Renal cortical epithelial cell (primary cell): ENCODE results near the gene LRRC2. TPM values are rescaled to one million over a fixed set of nuclear protein-coding genes. Genes with fewer than 3 reads are reported as not detected.
"Not testable (repeated sequence)": the region's sequence is repeated elsewhere in the genome, so short reads cannot be mapped to it uniquely, and the experiment has no call there.

Experiments
- DNase-seq: peaks from one replicate; pipeline ENCODE4 v3.0.0-alpha.2; 2011; ENCODE audit warnings: low read depth
- total RNA-seq: library from RNA; depleted of rRNA; stranded (reverse); fragments of >200 nt; gene quantifications from 2 replicates; pipeline ENCODE4 v1.2.3, GENCODE V29; 2014

The LRRC2 gene
- total RNA-seq, 1 donor from 2014 or later: 0.45 TPM

DNA sequence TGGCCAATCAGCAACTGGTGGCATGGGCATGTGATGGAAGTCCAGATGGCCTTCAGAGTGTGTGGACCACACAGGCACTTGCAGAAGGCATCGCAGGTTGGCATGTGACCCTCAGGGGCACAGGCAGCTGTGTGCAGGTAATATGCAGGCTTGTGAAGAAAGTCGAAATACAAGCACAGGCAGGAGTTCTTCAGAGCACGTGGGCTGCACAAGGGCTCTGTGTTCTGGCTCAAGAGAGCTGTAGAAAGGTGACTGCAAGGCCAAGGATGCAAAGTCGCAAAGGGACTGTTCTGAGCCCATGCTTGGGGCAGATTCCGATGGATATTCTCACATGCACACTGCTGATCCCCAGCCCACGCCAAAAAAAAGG, 8.3 kb downstream of the LRRC2 start:
- DNase-seq: no peak

DNA sequence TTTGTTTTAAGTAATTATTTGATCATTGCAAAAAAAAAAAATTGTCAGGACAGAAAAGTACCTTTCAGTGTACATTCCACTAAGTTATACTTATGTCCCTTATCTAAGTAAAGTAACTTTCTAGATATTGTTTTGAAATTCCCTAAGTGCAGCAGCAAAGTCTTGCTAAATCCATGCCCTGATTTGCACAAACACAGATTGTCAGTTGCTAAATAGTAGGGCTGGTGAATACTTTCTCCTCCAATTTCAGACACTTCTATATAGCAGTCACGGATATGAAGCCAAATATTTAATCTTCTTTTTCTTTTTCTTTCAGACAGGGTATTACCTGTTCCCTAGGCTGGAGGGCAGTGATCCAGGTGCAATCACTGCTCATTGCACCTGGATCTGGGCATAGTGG, 12.9 kb downstream of the LRRC2 start:
- DNase-seq: no peak

DNA sequence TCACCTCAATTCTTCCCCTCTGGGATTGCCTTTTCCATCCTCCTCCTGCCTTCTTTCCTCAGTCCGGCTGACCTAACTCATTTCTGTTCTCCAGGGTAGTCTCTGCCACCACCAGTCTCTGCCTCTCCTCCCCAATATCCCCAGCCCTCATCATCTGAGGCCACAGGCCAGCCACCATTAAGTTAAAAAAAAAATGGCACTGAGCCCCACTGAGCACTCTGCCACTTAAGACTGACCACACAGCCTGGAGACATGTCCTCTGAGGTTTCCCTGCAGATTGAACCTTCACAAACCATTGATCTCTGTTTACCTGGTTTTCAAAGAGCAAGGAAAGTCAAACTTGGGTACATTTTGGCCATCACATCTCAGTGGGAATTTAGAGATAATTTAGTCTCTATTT, 13.6 kb downstream of the LRRC2 start:
- DNase-seq: no peak

DNA sequence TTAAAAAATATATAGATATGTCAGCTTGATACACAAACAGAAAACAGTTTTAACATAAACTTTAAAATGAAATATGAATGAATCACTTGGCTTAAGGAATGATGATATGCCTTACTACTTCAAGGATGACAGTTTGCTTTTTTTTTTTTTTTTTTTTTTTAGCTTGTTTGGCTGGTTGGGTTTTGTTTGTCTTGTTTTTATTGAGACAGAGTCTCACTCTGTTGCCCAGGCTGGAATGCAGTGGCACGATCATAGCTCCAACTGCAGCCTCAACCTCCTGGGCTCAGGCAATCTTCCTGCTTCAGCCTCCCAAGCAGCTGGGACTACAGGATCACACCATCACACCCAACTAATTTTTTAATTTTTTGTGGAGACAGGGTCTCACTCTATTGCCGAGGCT, 14.5 kb downstream of the LRRC2 start:
- no peak for DNase-seq

DNA sequence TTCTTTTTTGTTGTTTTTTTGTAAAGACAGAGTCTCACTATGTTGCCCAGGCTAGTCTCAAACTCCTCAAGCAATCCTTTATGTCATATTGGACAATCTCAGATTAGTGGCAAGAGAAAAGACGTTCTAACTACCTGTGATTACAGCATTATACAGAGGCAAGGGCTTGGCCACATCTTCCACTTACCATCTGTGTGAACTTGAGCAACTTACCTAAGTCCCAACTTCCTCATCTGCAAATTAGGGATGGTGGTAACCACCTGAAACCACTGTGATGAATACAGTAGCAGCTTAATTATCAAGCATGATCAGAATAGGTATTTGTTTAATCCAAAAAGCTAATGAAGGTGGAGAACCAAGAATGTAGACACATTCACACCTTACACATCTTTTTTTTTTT, 16.1 kb downstream of the LRRC2 start:
- no peak for DNase-seq

DNA sequence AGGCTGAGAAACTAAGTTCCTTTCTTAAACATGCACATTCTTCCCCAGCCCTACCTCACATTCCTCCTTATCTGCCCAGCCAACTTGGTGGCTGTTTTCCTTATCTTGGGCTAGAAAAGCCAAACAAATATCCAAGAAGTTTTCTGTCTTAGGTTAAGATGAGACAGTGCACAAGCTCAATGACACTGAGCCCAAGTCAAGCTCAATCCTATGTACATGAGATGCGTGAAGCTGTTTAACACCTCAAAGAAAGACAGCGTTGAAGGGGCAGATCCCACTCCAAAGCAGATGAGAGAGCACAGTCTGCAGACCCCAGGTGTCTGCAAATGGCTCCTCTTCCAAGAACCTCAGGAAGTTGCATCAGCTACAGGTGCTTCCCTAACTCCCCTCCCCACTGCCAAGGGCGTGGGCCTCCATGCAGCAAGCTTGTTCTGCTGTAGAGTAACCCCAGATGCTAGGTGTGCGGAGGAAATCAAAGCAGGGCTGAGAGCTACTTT, 16.6 kb downstream of the LRRC2 start:
- no peak for DNase-seq

DNA sequence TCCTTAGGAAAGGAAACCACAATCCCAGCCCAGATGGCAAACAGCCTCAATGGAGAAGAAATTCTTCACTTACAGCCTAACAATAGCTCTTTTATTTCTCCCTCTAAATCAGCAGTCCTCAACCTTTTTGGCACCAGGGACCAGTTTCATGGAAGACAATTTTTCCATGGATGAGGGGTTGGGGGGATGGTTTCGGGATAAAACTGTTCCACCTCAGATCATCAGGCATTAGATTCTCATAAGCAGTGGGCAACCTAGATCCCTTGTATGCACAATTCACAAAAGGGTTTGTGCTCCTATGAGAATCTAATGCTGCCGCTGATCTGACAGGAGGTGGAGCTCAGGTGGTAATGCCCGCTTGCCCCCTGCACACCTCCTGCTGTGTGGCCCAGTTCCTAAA, 17.5 kb downstream of the LRRC2 start:
- DNase-seq: not testable (repeated sequence)

DNA sequence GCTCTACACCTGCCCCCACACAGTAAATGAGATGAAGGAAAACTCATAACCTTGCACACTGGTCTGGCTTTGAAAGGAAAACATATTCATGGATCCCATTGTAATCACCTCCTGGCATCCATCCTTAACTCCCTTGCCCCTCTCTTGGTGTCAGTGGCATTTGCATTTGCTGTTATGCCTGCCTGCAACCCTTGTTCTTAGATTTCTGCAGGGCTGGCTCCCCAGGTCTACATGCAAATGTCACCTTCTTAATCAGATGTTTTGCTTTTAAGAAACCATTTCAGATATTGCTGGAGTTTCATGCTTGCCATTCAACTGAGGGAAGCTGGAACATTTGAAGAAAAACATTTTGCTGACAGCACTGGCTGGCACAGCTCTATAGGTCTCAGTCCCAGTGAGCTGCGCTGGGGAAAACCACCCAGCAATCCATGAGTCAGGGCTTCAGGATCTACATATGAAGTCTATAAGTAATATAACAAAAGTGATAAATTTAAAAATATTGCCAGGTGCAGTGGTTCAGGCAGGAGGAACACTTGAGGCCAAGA, 19.1 kb downstream of the LRRC2 start:
- no peak for DNase-seq

DNA sequence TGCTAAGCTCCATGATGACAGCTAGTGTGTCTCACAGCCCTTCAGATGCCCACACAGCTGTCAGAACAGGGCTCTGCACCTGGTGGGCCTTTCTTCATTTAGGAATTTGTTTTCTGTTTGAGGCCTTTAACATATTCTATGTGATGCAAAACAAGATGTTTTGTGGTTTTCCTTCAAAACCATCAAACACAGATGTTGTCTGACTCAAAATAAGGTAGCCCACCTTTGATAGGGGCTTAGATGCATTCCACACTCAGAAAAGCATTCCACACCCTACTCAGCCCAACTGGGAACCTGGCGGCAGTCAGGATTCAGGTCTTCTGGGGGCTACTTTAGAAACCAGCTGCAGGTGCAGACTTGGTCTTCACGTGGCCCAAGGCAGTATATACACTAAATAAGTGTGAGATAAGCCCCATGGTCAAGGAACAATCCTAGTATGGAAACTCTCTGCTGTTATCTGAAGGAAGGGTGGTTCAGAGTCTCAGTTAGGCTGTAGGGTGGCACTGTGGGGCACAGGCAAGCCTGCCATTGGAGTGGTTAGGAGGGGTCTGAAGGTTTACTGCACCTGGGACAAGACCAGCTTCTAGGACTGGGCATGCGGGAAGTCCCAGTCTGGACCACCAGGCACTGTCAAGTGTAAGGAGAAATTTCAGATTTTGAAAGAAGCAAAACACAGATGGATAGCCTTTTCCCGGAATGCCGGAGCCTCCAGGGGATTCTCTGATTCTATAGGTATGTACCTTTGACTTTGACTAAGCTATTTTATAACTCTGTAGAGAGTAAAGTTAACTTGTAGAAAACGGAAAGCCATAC, 20.1 kb downstream of the LRRC2 start:
- DNase-seq: no peak

DNA sequence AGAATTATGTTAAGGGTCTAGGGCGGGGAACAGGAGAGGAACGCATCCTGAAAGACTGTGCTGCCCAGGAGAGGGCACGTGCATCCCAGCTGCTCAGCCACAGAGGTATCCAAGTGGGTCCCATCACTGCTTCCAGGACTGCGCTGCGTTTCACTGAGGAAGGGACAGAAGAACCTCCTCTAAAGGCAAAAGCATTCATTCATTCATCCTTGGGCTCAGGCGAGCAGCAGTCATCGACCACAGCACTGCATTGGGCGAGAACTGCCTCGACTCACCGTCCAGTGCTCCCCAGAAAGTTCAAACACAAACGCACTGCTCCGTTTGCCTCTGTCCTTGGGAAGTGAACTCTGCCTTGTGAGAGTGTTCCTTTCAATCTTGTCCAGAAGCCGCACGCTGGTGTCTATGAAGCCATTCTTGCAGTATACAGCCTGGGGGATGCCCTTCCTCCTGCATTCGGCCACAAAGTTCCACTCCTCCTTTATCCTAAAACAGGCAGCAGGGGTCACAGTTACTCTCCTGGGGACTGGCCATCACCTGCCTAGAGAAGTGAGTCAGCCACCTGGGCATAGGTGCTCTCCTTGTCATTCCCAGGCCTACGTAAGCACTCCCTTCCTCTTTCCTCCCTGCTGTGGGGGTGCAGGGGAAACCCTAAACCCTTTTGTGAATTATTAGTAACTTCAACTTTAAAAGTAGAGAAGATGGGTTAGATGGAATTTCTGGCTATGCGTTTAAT, 21.2 kb downstream of the LRRC2 start:
- no peak for DNase-seq

DNA sequence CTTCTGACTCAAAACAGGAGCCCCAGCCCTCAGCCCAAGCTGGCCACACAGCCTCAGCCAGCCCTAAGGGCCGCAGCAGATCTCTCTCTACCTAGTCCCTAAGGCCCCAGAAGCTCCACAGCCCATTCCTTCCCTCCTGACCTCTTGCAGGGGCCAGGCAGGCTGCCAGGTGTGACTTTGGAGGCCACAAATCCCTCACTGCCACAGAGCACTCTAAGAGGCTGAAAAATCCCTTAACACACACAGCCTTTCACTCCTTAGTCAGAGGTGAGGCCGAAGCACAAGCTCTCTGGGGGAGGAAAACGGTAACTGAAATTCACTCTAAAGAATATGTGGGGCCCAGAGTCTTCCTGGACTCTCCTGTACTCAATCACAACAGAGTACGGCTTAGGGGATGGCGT, 23.3 kb downstream of the LRRC2 start:
- no peak for DNase-seq

DNA sequence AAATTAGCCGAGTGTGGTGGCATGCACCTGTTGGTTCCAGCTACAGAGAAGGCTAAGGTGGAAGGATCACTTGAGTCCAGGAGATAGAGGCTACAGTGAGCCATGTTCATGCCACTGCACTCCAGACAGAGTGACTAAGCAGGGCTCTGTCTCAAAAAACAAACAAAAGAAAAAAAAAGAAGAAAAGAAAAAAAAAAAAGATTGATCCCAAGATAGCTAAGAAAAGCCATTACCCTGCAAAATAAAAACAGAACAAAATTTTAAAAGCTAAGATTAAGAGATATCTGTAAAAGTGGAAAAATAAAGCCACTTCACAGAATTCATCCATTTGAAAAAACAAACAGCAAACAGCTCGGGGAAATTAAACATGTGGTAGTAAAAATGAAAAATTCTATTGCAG, 23.8 kb downstream of the LRRC2 start:
- DNase-seq: no peak

DNA sequence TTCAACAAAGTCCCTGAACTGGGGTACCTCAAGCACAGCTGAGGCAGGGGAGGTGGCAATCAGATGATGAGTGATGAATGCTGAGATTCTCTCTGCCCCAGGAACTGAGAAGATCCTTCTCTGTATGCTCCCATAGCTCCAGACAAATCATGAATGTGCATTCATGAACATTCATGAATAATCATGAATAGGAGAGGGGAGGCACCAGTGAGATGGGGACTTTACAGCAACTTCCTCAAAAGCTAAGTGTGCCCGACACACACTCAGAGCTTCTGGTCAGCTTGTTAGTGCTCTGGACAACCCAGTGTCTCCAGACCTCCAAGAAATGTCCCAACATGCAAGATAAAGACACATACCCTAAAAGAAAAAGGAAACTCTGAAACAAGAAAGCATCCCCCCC, 24.3 kb downstream of the LRRC2 start:
- no peak for DNase-seq

DNA sequence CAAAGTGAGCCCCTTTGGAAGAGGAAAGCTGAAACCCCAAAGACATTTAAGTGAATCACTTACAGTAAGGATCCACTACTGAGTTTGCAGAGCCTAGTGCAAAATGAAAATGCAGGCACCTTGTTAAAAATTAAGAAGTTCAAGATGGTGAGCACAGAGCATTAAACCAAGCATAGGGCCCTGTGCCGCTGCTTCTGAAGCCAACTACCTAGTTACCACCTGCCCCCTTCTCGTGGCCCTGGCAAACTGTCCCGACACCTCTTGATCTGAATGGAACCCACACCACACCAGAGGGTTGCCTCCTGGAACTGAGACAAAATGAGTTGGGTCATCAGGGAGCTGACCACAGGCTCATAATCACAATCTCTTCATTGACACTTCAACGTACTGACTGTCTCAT, 25.6 kb downstream of the LRRC2 start:
- no peak for DNase-seq

DNA sequence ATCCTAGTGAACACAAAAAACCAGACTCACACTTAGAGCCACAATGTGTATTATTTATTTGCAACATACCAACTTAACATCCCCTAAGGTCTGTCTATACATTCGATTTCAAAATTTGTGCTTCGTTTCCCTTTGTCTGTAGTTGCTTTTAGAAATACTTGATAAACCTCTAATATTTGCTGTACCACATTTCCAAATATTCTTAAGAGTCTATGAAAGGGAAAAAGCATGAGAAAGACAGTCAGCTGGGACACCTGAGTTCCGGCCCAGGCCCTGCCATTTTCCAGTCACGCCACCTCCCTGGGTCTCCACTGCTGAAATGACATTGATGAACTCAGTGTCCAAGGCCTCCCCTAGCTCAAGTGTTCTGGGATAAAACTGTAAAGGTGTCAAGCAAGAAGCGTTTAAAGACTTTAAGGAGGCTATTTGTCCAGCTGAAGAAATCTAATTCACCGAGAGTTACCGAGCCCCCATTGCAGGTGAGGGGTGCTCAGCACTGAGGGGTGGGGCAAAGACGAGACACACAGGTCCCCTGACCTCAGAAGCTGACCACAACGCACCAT, 26.6 kb downstream of the LRRC2 start:
- no peak for DNase-seq

DNA sequence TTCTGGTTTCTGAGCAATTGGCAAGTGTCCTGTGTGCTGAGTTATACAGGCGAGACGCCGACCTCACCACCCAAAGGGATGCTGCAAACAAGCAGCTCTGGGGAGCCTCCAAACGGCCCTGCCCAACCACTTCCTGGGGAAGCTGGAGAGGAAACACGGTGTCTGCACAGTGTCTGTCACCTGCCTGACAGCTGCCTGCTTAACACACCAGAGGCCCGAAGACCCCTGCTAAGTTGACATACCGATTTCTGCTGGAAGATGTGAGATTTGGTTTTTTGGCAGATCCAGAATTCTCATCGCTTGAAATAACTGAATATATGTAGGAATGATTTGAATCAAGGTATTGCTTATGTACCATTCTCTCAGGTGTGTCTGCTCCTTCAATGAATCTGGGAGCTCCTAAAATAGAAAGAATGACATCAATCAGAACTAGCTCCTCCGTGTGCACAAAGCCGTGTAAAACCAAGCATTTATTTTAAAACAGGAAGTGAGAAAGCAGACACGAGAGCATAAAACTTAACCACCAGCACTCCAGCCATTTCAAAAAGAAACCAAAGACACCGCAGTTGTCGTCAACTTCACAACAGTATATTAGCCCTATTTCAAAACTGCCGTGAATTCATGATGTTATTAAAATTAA, 27.2 kb downstream of the LRRC2 start:
- no peak for DNase-seq

DNA sequence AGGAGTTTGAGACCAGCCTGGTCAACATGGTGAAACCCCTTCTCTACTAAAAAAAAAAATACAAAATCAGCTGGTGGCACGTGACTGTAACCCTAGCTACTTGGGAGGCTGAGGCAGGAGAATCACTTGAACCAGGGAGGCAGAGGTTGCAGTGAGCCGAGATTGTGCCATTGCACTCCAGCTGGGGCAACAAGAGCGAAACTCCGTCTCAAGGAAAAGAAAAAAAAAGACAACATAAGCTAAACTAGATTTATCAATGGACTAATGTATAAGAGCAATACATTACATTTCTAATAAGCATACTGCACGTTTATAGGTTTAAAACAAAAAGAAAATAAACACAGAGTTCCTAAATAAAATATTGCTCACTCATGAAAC, 27.7 kb downstream of the LRRC2 start:
- DNase-seq: not testable (repeated sequence)

DNA sequence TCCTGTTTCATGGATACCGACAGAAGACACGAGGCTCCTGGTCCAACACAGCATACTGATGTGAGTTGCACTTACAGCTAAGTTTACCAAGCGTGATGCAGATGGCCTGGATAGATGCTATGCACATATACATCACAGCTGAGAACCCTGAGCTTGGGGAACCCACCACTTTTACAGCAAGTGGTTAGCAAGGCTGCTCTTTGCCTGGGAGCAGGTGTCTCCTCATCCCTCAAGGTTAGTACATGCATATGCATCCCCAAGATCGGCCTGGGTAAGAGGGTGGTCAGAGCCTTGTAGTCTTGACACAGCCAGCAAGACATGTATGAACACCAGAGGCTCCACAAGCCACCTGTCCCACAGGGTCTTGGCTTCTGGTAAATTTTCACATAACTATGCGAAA, 28.3 kb downstream of the LRRC2 start:
- no peak for DNase-seq

DNA sequence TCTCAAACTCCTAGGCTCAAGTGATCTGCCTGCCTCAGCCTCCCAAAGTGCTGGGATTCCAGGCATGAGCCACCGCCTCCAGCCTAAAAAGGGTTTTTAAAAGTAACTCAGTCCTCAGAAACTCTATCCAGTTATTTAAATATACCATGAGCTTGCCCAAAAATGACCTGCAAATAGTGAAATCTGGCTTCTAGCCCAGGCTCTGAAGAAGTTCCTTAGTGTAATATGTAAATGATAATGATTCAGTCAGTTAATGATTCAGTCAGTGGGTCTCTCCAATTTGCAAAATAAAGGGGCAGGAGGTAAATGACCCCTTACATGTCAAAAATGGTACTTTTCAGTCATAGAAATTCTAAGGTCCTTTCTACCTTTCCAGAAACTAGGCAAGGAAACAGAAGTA, 28.8 kb downstream of the LRRC2 start:
- peak; percentile 44 for DNase-seq

DNA sequence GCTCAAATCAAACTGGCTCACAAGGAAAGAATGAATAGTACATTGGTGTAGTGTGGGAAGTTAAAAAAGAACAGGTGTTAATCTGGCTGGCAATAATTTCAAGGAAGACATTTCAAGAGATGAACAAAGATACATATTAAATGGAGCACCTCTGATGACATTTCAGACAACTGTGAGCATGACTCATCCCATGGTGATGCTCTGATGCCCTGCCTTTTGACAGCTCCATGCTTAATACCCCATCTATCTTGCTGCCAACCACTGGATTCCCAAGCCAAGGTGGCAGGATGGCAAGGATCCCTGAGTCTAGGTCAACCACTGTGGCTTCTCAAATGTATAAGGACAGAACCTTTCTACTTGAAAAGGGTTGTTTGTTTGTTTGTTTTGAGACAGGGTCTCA, 29.3 kb downstream of the LRRC2 start:
- DNase-seq: no peak

DNA sequence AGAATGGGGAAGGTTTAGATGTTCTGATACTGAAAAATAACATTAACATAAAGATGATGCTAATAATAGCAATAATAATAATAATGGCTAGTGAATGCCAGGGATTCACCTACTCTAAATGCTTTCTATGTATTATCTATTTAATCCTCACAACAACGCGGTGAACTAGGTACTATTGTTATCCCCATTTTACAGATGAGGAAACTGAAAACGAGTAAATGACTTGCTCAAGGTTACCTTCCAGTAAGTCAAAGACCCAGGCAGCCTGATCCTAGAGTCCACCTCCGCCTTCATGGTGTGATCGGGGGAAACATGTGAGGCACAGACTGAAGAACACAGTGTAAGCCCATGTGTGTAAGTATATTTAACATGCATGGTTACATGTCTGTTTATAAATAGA, 30.4 kb downstream of the LRRC2 start:
- DNase-seq: no peak

DNA sequence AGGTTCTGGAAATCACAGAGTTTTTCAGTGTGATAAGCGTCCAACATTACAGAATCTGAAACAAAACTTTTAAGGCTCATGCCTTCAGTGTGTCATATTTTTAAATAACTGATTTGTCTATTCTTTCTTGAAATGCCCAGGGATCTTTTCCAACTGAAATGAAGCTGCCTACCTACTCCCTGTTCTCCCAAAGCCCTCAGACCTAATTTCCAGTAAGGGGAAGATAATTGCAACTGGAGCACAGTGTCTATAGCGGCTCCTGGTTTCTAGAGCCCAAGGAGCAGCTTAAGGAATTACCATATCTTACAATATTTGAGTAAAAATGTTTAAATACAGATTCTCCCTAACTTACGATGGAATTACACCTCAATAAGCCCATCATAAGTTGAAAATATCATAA, 33.0 kb downstream of the LRRC2 start:
- no peak for DNase-seq
